Erythroblast (primary cell): ENCODE measurements around the gene TMEM62.
"Not testable (repeated sequence)": the region's sequence is repeated elsewhere in the genome, so short reads cannot be mapped to it uniquely, and the experiment has no call there.

Experiments used
- GATA1 ChIP-seq: IDR thresholded peaks from 2 replicates; pipeline ENCODE4 v1.6.1; 2011; ENCODE audit warnings: low read depth, mild to moderate bottlenecking, control low read depth, low read length, moderate library complexity
- POLR2A ChIP-seq: IDR thresholded peaks from 2 replicates; pipeline ENCODE4 v1.6.1; 2011; ENCODE audit warnings: mild to moderate bottlenecking, low read length

DNA sequence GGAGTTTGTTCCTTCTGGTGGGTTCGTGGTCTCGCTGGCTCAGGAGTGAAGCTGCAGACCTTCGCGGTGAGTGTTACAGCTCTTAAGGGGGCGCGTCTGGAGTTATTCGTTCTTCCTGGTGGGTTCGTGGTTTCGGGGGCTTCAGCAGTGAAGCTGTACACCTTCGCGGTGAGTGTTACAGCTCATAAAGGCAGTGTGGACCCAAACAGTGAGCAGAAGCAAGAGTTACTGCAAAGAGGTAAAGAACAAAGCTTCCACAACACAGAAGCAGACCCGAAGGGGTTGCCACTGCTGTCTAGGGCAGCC, 92.5 kb downstream of the TMEM62 start:
- TF ChIP-seq POLR2A, GATA1: not testable (repeated sequence)
